Calu3 (cell line): ENCODE results near the gene LYZL6. TPM values are rescaled to one million over a fixed set of nuclear protein-coding genes. Genes with fewer than 3 reads are reported as not detected.

ENCODE experiments used
- BruUV-seq: library from RNA; stranded (reverse); fragments of 400-500 nt; replicated peaks from 2 replicates; lab custom pipeline; 2021; lab: Mats Ljungman, UMichigan
- CTCF ChIA-PET: fragments of 300-600 bp; sonication (Branson Sonifier 250); formaldehyde crosslinking; loops from one replicate; lab custom pipeline; 2022; ENCODE audit warnings: antibody characterized with exemption; lab: Charles Lee
- DNase-seq: peaks from one replicate; pipeline ENCODE4 v3.0.0; 2022
- H3K27ac Mint-ChIP-seq: one replicate; pipeline ENCODE4 v1.8.0; 2022; ENCODE audit warnings: mixed read lengths; ENCODE audit not compliant: unreplicated experiment
- H3K27me3 Mint-ChIP-seq: one replicate; pipeline ENCODE4 v1.8.0; 2022; ENCODE audit warnings: mixed read lengths; ENCODE audit not compliant: unreplicated experiment
- H3K36me3 Mint-ChIP-seq: one replicate; pipeline ENCODE4 v1.8.0; 2022; ENCODE audit warnings: mild to moderate bottlenecking, moderate library complexity, mixed read lengths; ENCODE audit not compliant: insufficient read depth, unreplicated experiment
- H3K4me1 Mint-ChIP-seq: one replicate; pipeline ENCODE4 v1.8.0; 2022; ENCODE audit warnings: mild to moderate bottlenecking, low read depth, mixed read lengths; ENCODE audit not compliant: unreplicated experiment
- H3K4me3 Mint-ChIP-seq: one replicate; pipeline ENCODE4 v1.8.0; 2022; ENCODE audit warnings: mild to moderate bottlenecking, low read depth, moderate library complexity, mixed read lengths; ENCODE audit not compliant: unreplicated experiment
- H3K9me3 Mint-ChIP-seq: one replicate; pipeline ENCODE4 v1.8.0; 2022; ENCODE audit warnings: low read depth, mixed read lengths; ENCODE audit not compliant: unreplicated experiment
- CTCF ChIP-seq: fragments of 200-600 bp; IDR thresholded peaks from one replicate; pipeline ENCODE4 v1.8.0; 2022; ENCODE audit warnings: antibody characterized with exemption; ENCODE audit not compliant: unreplicated experiment
- intact Hi-C: fragments of 100-400 bp; cut with micrococcal nuclease; formaldehyde crosslinking; loops from one replicate; pipeline ENCODE4 v1.10.0; 2022; ENCODE audit not compliant: unreplicated experiment
- total RNA-seq: library from RNA; stranded (reverse); gene quantifications from 2 replicates; pipeline ENCODE4 v1.2.3, GENCODE V29; 2022

The LYZL6 gene
- total RNA-seq, 1 experiment from 2014 or later, result not detected

DNA sequence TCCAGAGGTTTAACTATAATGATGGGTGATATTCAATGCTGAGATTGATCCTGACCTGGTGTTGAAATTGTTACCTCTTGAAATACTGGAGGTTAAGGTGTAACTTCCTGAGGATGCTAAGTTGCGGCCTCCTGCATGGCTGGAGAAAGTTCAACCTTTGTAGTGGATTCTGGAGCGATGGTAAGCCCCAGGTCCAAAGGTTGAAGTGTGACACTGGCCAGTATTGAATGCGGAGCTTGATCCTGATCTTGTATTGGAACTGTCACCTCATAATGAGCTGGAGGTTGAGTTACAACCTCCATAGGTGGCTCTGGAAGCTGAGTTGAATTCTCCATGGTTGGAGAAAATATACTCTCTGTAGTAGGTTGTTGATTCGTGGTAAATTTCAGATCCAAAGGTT is 29.9 kb downstream of the LYZL6 start:
- peaks cover 3% of the 10 kb centered on the region for H3K9me3 Mint-ChIP-seq
- no TSS peak for BruUV-seq
- intact Hi-C loops, result no loop called here
- no peak overlapping the region for H3K4me3 Mint-ChIP-seq
- H3K4me1 Mint-ChIP-seq, result no peaks in the 10 kb centered on the region
- H3K36me3 Mint-ChIP-seq, result no peaks in the 10 kb centered on the region
- H3K27me3 Mint-ChIP-seq, result peaks cover 9% of the 10 kb centered on the region
- CTCF ChIA-PET, result no interaction called here
- no peak for TF ChIP-seq CTCF
- DNase-seq, result no peak
- H3K27ac Mint-ChIP-seq, result no peak overlapping the region

- DNase-seq, result no peak
- intact Hi-C loops, result no loop called here
- no peak overlapping the region for H3K27ac Mint-ChIP-seq
- no peak overlapping the region for H3K4me3 Mint-ChIP-seq
- CTCF ChIA-PET, result no interaction called here
- no peaks in the 10 kb centered on the region for H3K4me1 Mint-ChIP-seq
- no peaks in the 10 kb centered on the region for H3K36me3 Mint-ChIP-seq
- BruUV-seq, result no TSS peak
- H3K9me3 Mint-ChIP-seq, result peaks cover 3% of the 10 kb centered on the region
- peaks cover 16% of the 10 kb centered on the region for H3K27me3 Mint-ChIP-seq
- TF ChIP-seq CTCF, result no peak
Observed at GRCh38 chr17:35912942-35913341, 30.6 kb downstream of the LYZL6 start.

DNA sequence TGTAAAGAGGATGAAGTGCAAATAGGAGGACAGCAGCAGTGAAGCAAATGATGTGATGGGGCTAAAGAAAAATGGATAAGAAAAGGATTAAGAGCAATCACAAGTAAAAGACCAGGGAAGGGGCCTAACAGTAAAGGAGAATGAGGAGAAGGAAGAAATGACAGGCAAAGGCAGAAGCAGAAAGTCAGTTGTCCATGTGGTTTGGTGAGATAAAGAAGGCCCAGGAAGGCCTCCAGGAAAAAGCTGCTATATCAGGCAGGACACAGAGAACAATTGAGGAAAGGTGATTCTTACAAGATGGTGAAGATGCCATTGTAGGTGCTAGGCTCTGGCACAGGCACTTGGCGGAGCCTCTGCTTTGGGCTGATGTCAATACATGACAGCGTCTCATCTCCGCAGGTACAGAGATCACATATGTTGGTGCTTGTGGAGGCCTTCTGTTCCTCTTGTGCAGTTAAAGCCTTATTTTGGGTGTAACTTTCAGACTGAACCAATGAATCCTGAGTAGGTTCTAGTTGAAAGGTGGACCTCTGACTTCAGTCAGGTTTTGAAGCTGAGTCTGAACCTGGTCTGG is 31.1 kb downstream of the LYZL6 start:
- Mint-ChIP-seq H3K4me1 (no peaks in the 10 kb centered on the region), H3K4me3 (no peak overlapping the region), H3K36me3 (no peaks in the 10 kb centered on the region), H3K27ac (no peak overlapping the region), H3K9me3 (peaks cover 3% of the 10 kb centered on the region), H3K27me3 (peaks cover 17% of the 10 kb centered on the region)
- intact Hi-C loops, result no loop called here
- BruUV-seq, result no TSS peak
- CTCF ChIA-PET, result no interaction called here
- DNase-seq, result no peak
- no peak for TF ChIP-seq CTCF

GRCh38 chr17:35909408-35909807 is 34.1 kb downstream of the LYZL6 start:
- CTCF ChIA-PET, result no interaction called here
- H3K4me3 Mint-ChIP-seq, result no peak overlapping the region
- intact Hi-C loops, result no loop called here

More at GRCh38 chr17:35909408-35909807, 34.1 kb downstream of the LYZL6 start:
- Mint-ChIP-seq H3K27ac (no peak overlapping the region), H3K27me3 (peaks cover 17% of the 10 kb centered on the region), H3K4me1 (no peaks in the 10 kb centered on the region), H3K9me3 (peaks cover 3% of the 10 kb centered on the region), H3K36me3 (no peaks in the 10 kb centered on the region)
- no TSS peak for BruUV-seq
- DNase-seq, result no peak
- TF ChIP-seq CTCF, result no peak
